ENCODE measurements around the gene ORC6. TPM values are rescaled to one million over a fixed set of nuclear protein-coding genes. Genes with fewer than 3 reads are reported as not detected.
A peak's percentile ranks its signal among the peaks of the same experiment; 100 is the strongest.

ORC6 gene
- total and polyA plus RNA-seq, 9 of the 15 experiments (the other 6 are each of a cell fraction or from before 2014, with no cell fraction given) = 18.7 to 71.4 (median 47.0) TPM

DNA sequence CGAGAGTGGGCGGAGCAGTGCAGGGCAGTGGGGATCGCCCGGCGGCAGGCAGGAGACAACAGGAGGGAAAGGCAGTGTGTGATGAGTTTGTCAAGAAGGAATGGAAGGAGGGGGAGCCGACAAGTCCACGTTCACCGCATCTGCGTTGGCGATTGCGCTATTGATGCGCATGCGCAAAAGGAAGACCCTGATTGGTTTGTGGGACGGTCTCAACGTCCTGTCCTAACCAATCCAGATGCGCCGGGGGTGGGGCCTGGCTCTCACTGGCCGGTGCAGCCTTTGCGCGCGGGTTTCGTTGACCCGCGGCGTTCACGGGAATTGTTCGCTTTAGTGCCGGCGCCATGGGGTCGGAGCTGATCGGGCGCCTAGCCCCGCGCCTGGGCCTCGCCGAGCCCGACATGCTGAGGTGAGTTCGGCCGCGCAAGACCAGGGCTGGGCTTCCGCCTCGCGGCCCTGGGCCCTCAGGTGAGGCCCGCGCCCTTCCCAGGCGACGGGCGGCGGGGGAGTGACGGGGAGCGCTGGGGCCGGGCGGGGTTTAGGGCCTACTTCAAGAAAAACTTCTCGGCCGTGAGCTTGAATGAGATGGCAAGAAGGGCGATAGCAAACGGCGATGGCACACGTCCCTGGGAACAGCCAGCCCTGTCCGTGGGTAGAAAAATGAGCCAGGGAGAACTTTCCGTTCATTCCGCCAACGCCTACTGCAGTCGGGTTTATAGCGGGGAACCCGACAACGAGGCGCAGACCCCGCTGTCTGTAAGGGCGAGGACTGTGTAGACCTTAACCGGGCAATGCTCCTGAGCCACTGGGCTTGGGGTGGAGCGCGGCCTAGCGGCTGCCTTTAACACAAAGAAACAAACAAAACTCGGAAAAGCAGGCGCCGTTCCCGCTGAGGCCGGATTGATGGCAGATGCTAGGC, at the start of gene ORC6 (continued):
- TF ChIP-seq, protein P1, sequence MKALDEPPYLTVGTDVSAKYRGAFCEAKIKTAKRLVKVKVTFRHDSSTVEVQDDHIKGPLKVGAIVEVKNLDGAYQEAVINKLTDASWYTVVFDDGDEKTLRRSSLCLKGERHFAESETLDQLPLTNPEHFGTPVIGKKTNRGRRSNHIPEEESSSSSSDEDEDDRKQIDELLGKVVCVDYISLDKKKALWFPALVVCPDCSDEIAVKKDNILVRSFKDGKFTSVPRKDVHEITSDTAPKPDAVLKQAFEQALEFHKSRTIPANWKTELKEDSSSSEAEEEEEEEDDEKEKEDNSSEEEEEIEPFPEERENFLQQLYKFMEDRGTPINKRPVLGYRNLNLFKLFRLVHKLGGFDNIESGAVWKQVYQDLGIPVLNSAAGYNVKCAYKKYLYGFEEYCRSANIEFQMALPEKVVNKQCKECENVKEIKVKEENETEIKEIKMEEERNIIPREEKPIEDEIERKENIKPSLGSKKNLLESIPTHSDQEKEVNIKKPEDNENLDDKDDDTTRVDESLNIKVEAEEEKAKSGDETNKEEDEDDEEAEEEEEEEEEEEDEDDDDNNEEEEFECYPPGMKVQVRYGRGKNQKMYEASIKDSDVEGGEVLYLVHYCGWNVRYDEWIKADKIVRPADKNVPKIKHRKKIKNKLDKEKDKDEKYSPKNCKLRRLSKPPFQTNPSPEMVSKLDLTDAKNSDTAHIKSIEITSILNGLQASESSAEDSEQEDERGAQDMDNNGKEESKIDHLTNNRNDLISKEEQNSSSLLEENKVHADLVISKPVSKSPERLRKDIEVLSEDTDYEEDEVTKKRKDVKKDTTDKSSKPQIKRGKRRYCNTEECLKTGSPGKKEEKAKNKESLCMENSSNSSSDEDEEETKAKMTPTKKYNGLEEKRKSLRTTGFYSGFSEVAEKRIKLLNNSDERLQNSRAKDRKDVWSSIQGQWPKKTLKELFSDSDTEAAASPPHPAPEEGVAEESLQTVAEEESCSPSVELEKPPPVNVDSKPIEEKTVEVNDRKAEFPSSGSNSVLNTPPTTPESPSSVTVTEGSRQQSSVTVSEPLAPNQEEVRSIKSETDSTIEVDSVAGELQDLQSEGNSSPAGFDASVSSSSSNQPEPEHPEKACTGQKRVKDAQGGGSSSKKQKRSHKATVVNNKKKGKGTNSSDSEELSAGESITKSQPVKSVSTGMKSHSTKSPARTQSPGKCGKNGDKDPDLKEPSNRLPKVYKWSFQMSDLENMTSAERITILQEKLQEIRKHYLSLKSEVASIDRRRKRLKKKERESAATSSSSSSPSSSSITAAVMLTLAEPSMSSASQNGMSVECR (CRISPR knock-in tag; IDR thresholded peaks at IDR 0.05) = no peak
- no peak for TF ChIP-seq TAL1 (IDR thresholded peaks at IDR 0.05)
- TF ChIP-seq HLTF (IDR thresholded peaks at IDR 0.05) = no peak

DNA sequence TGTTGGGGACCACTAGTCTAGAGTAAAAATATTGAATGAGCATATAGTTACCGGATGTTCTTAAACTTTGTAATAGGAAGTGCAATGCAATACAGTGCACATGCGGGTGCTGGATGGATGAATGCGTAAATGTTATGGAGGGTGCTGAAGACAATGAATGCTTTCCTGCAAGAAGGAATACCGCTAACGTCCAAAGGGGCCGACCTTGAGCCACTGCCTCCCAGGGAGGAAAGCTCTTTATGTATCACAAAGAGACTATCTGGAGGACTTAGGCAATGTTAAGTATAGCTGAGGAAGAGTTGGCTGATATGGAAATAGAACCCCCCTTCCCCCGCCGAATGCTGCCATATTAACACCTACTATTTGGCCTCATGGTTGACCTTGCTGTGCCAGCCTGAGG, 40.8 kb upstream of the ORC6 start:
- peaks cover 0 to 5% of the 10 kb centered on the region in 2 experiments; a peak in 1 of 5 replicates for H3K27me3 ChIP-seq (ENCODE audit: control insufficient read depth in 2 of 2, insufficient read depth in 2 of 2, low read length in 2 of 2)
- H3K4me3 ChIP-seq = no peak overlapping the region
- no peaks in the 10 kb centered on the region for H3K79me2 ChIP-seq (ENCODE audit: control insufficient read depth, insufficient read depth, low read length)
- H3K4me2 ChIP-seq (ENCODE audit: insufficient read depth, low read length) = no peak overlapping the region; the same call in 1 of the 2 replicates
- no peaks in the 10 kb centered on the region for H3K36me3 ChIP-seq (ENCODE audit: control insufficient read depth, insufficient read depth, low read length)
- peaks cover 4 to 8% of the 10 kb centered on the region in 2 experiments; a peak in 3 of 5 replicates for H3K4me1 ChIP-seq (replicated peaks in 1 of 2; ENCODE audit: control insufficient read depth in 2 of 2, insufficient read depth in 2 of 2, low read length in 2 of 2)
- H3K27ac ChIP-seq (ENCODE audit: extremely low read depth, low read depth, low read length) = no peak overlapping the region
- DNase-seq (ENCODE audit: extremely low read depth in 1 of 4, low spot score in 3 of 4) (no peak), ATAC-seq (peak; percentile 68), FAIRE-seq (no peak)
- no peaks in the 10 kb centered on the region for H4K20me1 ChIP-seq (replicated peaks; ENCODE audit: control insufficient read depth, insufficient read depth, low read length)
- no TSS peak for BruUV-seq (replicated peaks)
- ChIA-PET CTCF (ENCODE audit: low intra/inter-chr PET ratio) (interaction anchor here (0.6 kb wide), 1 partner anchor 492 kb away, joined by 4 read pairs; no protein-coding TSS in a partner anchor), POLR2A (interaction anchor here (1.4 kb wide), 1 partner anchor 19 kb away, joined by 4 read pairs; no protein-coding TSS in a partner anchor)
- no peak overlapping the region for H2AFZ ChIP-seq (ENCODE audit: low read depth, low read length)
- intact Hi-C loops (cut with micrococcal nuclease) (no loop called here), in situ Hi-C loops (cut with MboI) (no loop called here)
- 43% methylated on average over 8 of the region's 8 CpGs for WGBS (ENCODE audit: insufficient coverage, low coverage, missing lambda C conversion rate)
- no peaks in the 10 kb centered on the region for H3K9me1 ChIP-seq (ENCODE audit: control insufficient read depth, insufficient read depth, low read length)
- no peak for TF ChIP-seq CBX1 (IDR thresholded peaks at IDR 0.05; ENCODE audit: low read depth)
- TF ChIP-seq, protein P2, sequence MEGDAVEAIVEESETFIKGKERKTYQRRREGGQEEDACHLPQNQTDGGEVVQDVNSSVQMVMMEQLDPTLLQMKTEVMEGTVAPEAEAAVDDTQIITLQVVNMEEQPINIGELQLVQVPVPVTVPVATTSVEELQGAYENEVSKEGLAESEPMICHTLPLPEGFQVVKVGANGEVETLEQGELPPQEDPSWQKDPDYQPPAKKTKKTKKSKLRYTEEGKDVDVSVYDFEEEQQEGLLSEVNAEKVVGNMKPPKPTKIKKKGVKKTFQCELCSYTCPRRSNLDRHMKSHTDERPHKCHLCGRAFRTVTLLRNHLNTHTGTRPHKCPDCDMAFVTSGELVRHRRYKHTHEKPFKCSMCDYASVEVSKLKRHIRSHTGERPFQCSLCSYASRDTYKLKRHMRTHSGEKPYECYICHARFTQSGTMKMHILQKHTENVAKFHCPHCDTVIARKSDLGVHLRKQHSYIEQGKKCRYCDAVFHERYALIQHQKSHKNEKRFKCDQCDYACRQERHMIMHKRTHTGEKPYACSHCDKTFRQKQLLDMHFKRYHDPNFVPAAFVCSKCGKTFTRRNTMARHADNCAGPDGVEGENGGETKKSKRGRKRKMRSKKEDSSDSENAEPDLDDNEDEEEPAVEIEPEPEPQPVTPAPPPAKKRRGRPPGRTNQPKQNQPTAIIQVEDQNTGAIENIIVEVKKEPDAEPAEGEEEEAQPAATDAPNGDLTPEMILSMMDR (IDR thresholded peaks at IDR 0.05 in 2 of 3, conservative IDR thresholded peaks at IDR 0.05 in 1 of 3; ENCODE audit: insufficient read depth in 2 of 3, low read depth in 1 of 3, low read length in 3 of 3) = peak; percentile 15 to 27 (median 19); a peak in 3 of 6 replicates
- H3K9ac ChIP-seq (ENCODE audit: insufficient read depth in 1 of 2, low read depth in 2 of 2, low read length in 2 of 2) = no peak overlapping the region
- no peaks in the 10 kb centered on the region for H3K9me3 ChIP-seq (replicated peaks; ENCODE audit: control insufficient read depth, insufficient read depth, low read depth, low read length)
